ENCODE measurements around the gene PRDM13.

- TF ChIP-seq, protein P1, sequence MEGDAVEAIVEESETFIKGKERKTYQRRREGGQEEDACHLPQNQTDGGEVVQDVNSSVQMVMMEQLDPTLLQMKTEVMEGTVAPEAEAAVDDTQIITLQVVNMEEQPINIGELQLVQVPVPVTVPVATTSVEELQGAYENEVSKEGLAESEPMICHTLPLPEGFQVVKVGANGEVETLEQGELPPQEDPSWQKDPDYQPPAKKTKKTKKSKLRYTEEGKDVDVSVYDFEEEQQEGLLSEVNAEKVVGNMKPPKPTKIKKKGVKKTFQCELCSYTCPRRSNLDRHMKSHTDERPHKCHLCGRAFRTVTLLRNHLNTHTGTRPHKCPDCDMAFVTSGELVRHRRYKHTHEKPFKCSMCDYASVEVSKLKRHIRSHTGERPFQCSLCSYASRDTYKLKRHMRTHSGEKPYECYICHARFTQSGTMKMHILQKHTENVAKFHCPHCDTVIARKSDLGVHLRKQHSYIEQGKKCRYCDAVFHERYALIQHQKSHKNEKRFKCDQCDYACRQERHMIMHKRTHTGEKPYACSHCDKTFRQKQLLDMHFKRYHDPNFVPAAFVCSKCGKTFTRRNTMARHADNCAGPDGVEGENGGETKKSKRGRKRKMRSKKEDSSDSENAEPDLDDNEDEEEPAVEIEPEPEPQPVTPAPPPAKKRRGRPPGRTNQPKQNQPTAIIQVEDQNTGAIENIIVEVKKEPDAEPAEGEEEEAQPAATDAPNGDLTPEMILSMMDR (IDR thresholded peaks at IDR 0.05; ENCODE audit: low read depth, low read length, poor library complexity, severe bottlenecking), result peak; percentile 24
- TF ChIP-seq EZH2phosphoT487 (IDR thresholded peaks at IDR 0.05; ENCODE audit: borderline replicate concordance, low read length), result no peak
These were observed 1.4 kb upstream of the PRDM13 start for GRCh38 chr6:99605074-99605734.
